Myocyte (in vitro differentiated cells): Measurements from ENCODE around the gene DST. TPM values are rescaled to one million over a fixed set of nuclear protein-coding genes. Genes with fewer than 3 reads are reported as not detected.
"Not testable (repeated sequence)": the region's sequence is repeated elsewhere in the genome, so short reads cannot be mapped to it uniquely, and the experiment has no call there.

Experiments used
- DNase-seq: peaks from one replicate; pipeline ENCODE4 v3.0.0-alpha.2; 2012; ENCODE audit warnings: low read depth
- total RNA-seq: library from RNA; depleted of rRNA; stranded (reverse); fragments of >200 nt; gene quantifications from 2 replicates; pipeline ENCODE4 v1.2.3, GENCODE V29; 2014

DST gene
- total RNA-seq, 1 donor from 2014 or later, result 500 TPM

DNA sequence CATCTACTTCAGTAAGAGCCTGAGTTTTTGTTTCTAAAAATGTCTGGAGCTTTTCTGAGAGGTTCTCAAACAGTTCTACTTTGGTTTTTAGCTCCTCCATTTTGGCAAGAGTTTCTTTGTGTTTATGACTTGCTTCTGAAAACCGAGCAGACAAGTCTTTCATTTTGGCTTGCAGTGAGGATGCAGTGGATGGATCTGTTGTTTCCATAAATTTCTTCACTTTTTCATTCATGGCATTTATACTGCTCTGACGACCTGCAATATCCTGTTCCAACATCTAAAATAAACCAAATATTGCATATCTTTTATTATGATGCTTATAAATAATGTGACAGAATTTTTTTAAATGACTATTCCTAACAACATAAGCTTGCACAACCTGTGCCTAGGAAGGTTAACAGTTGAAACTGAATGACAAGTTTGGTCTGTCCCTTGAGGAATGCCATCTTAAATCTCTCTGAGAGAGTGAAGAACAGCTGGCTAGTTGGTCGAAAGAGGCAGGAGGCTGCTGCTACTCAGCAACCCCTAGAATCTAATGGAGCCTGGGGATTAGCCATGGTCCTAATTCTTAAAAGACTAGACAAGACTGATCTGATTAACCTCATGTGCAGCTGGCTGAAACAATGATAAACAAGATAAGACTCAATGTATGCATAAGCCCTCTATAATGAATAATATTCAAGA lies 69.8 kb downstream of the DST start:
- DNase-seq, result peak; percentile 38

DNA sequence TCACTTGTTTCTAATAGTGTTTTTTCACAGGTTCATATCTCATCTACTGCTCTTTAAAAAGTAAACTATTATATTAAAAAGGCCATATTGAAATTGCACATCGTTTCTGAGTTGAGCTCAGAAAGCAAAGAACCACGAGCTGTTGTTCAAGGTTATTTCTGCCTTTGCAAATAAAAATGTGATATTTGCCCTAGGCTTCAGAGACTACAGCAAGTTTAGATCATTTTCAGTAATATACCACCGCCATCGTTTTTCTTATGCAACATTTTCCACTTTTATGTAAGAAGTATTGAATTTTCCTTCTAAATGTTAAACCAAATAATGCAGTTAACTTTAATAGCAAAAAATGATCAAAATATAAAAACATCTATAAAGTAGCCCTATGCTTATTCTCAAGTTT lies 71.1 kb downstream of the DST start:
- DNase-seq, result no peak

DNA sequence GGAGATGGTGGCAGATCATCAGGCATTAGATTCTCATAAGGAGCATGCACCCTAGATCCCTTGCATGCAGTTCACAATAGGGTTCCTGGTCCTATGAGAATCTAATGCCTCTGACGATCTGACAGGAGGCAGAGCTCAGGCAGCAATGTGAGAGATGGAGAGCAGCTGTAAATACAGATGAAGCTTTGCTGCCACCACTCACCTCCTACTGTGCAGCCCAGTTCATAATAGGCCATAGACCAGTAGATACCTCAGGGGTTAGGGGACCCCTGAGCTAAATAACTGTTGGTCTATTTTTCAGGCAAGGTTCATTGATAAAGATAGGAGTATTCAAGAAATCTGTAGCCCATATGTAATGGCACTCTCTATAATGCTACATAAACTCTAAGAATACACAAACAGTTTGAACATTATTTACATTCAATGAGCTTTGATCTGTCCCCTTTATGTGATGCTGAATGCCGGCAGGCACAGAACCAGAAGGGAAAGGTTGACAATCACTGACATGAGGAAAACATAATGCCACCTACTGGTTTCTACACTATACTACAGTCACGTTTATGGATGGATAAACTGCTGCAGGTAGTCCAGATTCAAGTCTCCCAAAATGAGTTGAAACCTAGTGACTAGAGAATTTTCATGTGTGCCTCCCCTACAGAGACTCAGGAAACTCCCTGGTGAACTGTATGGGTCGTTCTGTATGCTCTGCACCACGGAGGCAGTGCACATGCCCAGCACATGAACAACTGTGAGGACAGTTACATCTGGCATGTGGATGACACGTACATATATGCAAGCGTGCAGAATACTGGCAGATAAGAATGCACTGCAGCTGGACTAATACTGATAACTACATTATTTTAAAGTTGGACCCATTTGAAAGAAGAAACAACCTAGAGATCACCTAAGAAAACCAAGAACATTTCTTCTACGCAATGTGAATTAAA lies 72.0 kb downstream of the DST start:
- no peak for DNase-seq

- DNase-seq, result no peak
These were observed 75.2 kb downstream of the DST start for GRCh38 chr6:56567501-56567900.

GRCh38 chr6:56562730-56563129 lies 80.0 kb downstream of the DST start:
- not testable (repeated sequence) for DNase-seq

DNA sequence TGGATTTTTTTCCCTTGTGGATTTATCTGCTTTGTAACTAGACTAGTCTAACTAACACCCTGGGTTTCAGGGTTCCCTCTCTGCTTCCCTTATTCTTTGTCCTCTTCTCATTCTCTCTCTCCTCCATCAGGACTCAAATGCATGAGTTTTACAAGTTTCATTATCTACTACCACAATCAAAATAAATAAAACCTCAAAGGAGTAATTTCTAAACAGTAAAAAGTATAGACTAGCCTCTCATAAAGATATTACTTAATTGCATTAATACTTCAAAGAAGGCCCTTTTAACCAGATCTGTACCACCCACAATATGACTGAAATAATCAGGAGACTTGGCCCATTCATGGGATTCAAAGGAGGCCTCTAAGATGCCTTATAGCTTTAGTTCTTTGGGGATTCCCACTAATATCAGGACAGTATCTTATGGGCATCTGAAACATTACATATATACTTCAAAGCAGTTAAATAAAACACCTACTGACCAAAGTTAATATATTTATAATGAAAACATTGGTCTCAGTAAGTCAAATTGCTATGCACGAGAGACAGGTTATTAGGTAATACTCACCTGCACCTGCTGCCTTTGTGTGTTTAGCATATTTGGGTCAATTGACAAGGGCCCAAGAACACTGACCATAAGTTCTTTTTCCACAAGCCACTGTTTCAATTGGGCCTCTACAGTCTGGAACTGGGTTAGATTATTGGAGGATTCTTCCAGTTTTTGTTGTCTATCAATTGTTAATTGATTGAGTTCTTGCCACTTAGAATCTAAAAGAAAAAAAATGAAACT lies 85.7 kb downstream of the DST start:
- DNase-seq, result no peak

DNA sequence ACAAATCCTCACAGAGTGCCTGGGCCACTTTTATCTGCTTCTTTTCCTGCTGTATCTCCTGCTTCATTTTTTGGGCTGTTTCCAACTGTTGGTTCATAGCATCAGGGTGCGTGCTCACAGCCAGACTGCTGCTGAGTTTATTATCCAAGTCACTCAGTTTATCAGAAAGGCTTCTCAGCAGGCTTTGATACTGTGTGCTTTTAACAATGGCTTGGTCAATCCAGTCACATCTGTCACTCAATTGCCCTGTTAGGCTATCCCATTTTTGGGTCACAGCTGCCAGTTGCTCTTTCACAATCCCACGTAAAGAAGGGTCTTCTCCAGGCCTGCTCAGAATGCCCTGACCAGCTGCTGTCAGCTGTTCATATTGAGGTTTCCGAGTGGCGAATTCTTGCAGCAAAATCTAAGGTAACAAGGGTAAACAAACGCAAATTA lies 87.2 kb downstream of the DST start:
- peak; percentile 97 for DNase-seq

GRCh38 chr6:56552187-56553130 lies 90.2 kb downstream of the DST start:
- no peak for DNase-seq

GRCh38 chr6:56551409-56552120 lies 91.1 kb downstream of the DST start:
- DNase-seq, result peak; percentile 33

DNA sequence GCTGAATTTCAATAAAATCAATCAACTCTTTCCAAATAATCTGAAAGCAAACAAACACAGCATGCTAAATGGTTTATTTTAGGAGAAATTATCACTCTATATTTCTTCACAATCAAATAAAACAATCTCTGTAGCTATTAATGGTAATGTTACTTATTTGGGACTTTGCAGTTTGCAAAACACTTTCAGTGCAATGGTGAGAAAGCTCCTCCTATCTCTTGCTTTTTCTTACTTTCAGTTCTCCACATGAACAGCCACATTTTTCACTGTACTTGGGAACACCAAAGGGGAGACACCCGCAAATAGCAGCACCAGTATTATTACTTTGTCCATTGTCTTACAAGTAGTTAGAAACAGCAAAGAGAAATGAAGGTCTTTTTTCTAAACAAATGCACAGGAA lies 92.4 kb downstream of the DST start:
- no peak for DNase-seq

DNA sequence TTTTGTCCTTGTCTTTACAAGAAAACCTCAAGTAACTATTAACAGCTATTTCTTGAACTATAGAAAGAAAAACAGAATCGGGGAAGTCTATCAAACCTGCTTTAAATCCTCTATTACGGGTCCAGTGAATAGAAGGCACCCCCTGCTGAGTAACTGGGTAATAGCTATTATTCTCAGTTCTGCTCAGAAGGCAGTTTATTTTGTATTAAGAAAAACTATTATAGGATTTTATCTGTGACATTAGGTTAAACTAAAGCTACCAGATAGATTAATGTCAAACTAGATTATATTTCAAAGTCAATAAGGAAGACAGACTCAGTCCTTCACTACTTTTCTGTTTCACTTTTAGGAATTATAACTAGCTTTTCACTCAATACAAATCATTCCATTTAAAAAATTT lies 93.7 kb downstream of the DST start:
- DNase-seq, result no peak

DNA sequence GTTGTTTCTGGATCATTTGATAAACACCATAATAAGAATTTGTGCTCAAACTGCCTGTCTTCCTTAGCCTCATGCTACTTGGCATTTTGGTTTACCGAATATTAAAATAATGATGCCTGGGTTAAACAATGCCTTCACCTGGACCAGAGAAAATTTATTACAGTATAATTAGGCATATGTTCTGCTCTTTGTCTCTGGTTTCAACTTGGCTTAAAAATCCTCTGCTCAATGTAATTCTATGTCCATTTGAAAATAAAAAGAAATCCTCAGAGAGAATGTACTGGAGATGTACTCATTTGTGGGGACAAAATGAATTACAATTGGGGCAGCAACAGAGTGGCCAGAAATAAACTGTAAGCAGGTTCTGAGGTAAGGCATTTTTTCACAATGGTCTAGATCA lies 95.0 kb downstream of the DST start:
- DNase-seq, result no peak

- DNase-seq, result peak; percentile 99
These were observed 100.0 kb downstream of the DST start for GRCh38 chr6:56542364-56543331.

DNA sequence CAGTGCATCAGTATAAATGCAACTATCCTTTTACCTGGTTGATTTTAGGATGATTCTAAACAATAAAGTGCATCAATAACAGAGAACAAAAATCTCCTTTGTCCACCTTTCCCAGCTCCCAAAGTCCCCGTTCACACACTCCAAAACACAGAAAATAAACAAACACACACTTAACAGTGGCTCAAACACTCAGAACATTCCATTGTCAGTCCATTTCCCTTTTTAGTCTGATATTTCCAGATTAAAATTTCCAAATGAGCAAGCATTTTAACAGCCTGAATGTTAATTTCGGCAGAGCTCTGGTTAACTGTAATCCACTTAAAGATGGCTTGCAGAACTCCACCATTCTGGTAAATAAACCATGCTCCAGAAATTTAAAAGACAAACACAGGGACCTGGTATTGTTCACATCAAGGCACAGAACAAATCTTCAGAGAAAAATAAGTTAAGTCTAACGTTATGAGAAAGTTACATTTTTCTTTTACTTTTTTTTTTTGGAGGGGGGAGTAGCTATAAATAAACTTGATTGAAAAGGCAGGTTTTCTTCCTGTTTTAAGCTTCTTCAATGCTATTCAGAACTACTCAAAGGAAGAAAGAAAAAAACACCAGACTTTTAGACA lies 100.8 kb downstream of the DST start:
- no peak for DNase-seq

GRCh38 chr6:56541030-56541600 lies 101.6 kb downstream of the DST start:
- DNase-seq, result no peak

DNA sequence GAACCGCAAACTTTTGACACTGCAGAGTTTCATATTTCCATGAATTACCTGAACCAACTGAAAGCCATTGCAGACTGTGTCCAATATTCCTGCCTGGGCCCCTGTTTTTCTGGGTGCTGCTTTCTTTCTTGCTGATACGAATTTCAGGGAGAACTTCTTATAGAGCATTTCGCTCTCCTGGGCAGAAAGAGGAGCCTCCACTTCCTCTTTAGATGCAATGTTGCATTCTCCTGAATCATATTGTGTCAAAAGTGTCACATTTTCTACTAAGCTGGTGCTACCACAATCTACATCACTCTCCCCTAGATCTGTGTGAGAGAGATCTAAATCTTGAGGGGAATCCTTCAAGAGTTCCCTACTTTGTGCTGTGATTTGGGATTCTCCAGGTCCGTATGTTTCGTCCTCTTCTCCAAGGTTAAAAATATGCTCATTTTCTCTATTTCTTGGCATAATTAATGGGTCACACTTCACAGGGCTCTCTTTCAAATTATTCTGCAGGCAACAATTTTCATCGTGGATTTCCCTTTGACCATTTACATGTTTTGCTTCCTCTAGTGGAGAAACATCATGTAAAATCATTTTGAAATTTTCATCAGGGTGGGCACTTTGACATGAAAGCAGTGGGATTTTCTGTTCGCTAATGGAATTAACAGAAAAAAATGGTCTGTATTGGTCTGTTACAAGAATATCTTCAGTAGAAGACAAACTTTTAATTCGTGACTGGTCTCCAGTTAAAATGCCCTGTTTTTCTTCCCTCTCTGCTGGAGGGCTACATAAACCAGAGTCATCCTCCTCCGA lies 102.3 kb downstream of the DST start:
- DNase-seq, result no peak

- no peak for DNase-seq
These were observed 103.1 kb downstream of the DST start for GRCh38 chr6:56539527-56540105.
